ENCODE data around the gene CA10. TPM values are rescaled to one million over a fixed set of nuclear protein-coding genes. Genes with fewer than 3 reads are reported as not detected.

CA10 gene
- total and polyA plus RNA-seq, 8 donors: 0.09 to 2.0 (median 0.27) TPM; not detected in 4

- no peak for TF ChIP-seq CTCF (IDR thresholded peaks at IDR 0.05)
- no peaks in the 10 kb centered on the region for H3K27me3 ChIP-seq
- intact Hi-C loops (cut with DNase I): no loop called here
- no peak for ATAC-seq
- FAIRE-seq: no peak
- H3K4me3 ChIP-seq: no peak overlapping the region
- DNase-seq: no peak
- 64 to 69% methylated on average over 6 of the region's 6 CpGs for WGBS, 2 donors
- no peak overlapping the region for H3K27ac ChIP-seq
- H3K9me3 ChIP-seq: no peaks in the 10 kb centered on the region
- H3K36me3 ChIP-seq: no peaks in the 10 kb centered on the region
- no peaks in the 10 kb centered on the region for H3K4me1 ChIP-seq
Measured at GRCh38 chr17:51601622-51602261, 556.8 kb downstream of the CA10 start.

- 71% methylated on average over 2 of the region's 2 CpGs for WGBS, 2 donors
- FAIRE-seq (no peak), DNase-seq (no peak), ATAC-seq (no peak)
- Histone ChIP-seq H3K4me3 (no peak overlapping the region), H3K9me3 (no peaks in the 10 kb centered on the region), H3K4me1 (no peaks in the 10 kb centered on the region), H3K27me3 (no peaks in the 10 kb centered on the region), H3K27ac (no peak overlapping the region), H3K36me3 (no peaks in the 10 kb centered on the region)
- TF ChIP-seq CTCF (IDR thresholded peaks at IDR 0.05): no peak
- intact Hi-C loops (cut with DNase I): no loop called here
Measured at GRCh38 chr17:51598824-51599223, 559.7 kb downstream of the CA10 start.

- no peak for DNase-seq
- no peak for TF ChIP-seq CTCF (IDR thresholded peaks at IDR 0.05)
- 85 to 87% methylated on average over 4 of the region's 4 CpGs for WGBS, 2 donors
- intact Hi-C loops (cut with DNase I): no loop called here
- no peak for ATAC-seq
- FAIRE-seq: no peak
- Histone ChIP-seq H3K4me1 (no peaks in the 10 kb centered on the region), H3K27me3 (no peaks in the 10 kb centered on the region), H3K4me3 (no peak overlapping the region), H3K36me3 (no peaks in the 10 kb centered on the region), H3K27ac (no peak overlapping the region), H3K9me3 (no peaks in the 10 kb centered on the region)
Measured at GRCh38 chr17:51597345-51597744, 561.2 kb downstream of the CA10 start.

GRCh38 chr17:51595826-51596398 lies 562.6 kb downstream of the CA10 start:
- intact Hi-C loops (cut with DNase I): no loop called here
- Histone ChIP-seq H3K9me3 (no peaks in the 10 kb centered on the region), H3K4me3 (no peak overlapping the region), H3K27me3 (no peaks in the 10 kb centered on the region), H3K36me3 (no peaks in the 10 kb centered on the region), H3K4me1 (no peaks in the 10 kb centered on the region), H3K27ac (no peak overlapping the region)
- TF ChIP-seq CTCF (IDR thresholded peaks at IDR 0.05): no peak
- no peak for ATAC-seq
- 49 to 50% methylated on average over 6 of the region's 6 CpGs for WGBS, 2 donors
- FAIRE-seq: no peak
- DNase-seq: no peak

- 59 to 72% methylated on average over 4 of the region's 4 CpGs for WGBS, 2 donors
- H3K4me3 ChIP-seq: no peak overlapping the region
Measured at GRCh38 chr17:51590071-51590656, 568.4 kb downstream of the CA10 start.

More at GRCh38 chr17:51590071-51590656, 568.4 kb downstream of the CA10 start:
- Histone ChIP-seq H3K4me1 (no peaks in the 10 kb centered on the region), H3K27ac (no peak overlapping the region), H3K36me3 (no peaks in the 10 kb centered on the region), H3K9me3 (peaks cover 0 to 3% (median 0%) of the 10 kb centered on the region in 4 donors), H3K27me3 (no peaks in the 10 kb centered on the region)
- ATAC-seq: no peak
- no peak for DNase-seq
- no peak for FAIRE-seq
- intact Hi-C loops (cut with DNase I): no loop called here
- TF ChIP-seq CTCF (IDR thresholded peaks at IDR 0.05): no peak
